GM12878 (cell line): ENCODE measurements around the gene HIVEP2. TPM values are rescaled to one million over a fixed set of nuclear protein-coding genes. Genes with fewer than 3 reads are reported as not detected.
A peak's percentile ranks its signal among the peaks of the same experiment; 100 is the strongest.

ENCODE experiments used
- ATAC-seq: fragments of 200-7000 bp; cut with Tn5 transposase; 3 replicates; pipeline ENCODE4 v1.9.1; 2020; ENCODE audit warnings: mild to moderate bottlenecking, moderate library complexity
- BruUV-seq: library from RNA; stranded (reverse); fragments of 400-500 nt; replicated peaks from 2 replicates; lab custom pipeline; 2021; lab: Mats Ljungman, UMichigan
- CTCF ChIA-PET: fragments of 300-600 bp; sonication (Branson Sonifier 250); formaldehyde crosslinking; extraction: SDS; loops from one replicate; lab custom pipeline; 2021; ENCODE audit warnings: inconsistent platforms; lab: Yijun Ruan, JAX
- POLR2A ChIA-PET: fragments of 350-600 bp; formaldehyde crosslinking; extraction: SDS; loops from one replicate; lab custom pipeline; 2021; ENCODE audit warnings: inconsistent platforms; lab: Charles Lee
- RAD21 ChIA-PET: fragments of 300-600 bp; sonication (Branson Sonifier 250); formaldehyde crosslinking; loops from one replicate; lab custom pipeline; 2023; ENCODE audit warnings: antibody characterized with exemption; ENCODE audit not compliant: unreplicated experiment; lab: Charles Lee
- SMC1A ChIA-PET: fragments of 300-600 bp; sonication (Branson Sonifier 250); formaldehyde crosslinking; loops from one replicate; lab custom pipeline; 2023; ENCODE audit not compliant: unreplicated experiment, uncharacterized antibody; lab: Charles Lee
- DNase-seq: peaks from one replicate; pipeline ENCODE4 v3.0.0-alpha.2; 2011; ENCODE audit warnings: low read depth, low spot score
- FAIRE-seq: peaks from 3 replicates; lab custom pipeline; 2011; peaks lifted over from hg19 to GRCh38; lab: Jason Lieb, UNC
- H2AFZ ChIP-seq: 2 replicates; pipeline ENCODE4 v1.6.0; 2011; ENCODE audit warnings: low read depth, low read length, control low read depth; ENCODE audit not compliant: control insufficient read depth
- H3K27ac ChIP-seq: 2 replicates; pipeline ENCODE4 v1.5.1; 2011; ENCODE audit warnings: control low read depth; ENCODE audit not compliant: control insufficient read depth, insufficient read depth
- H3K27me3 ChIP-seq, 2 experiments: replicated peaks in 1 of 2; 2 replicates each; pipeline versions ENCODE4 v1.6.0 to v1.6.1; 2011; ENCODE audit warnings: low read length in 1 of 2; ENCODE audit not compliant: control insufficient read depth in 2 of 2, insufficient read depth in 2 of 2
- H3K36me3 ChIP-seq, 2 experiments: 2 replicates each; pipeline ENCODE4 v1.5.1; 2011; ENCODE audit warnings: low read length in 1 of 2; ENCODE audit not compliant: control insufficient read depth in 2 of 2, insufficient read depth in 2 of 2
- H3K4me1 ChIP-seq: 2 replicates; pipeline ENCODE4 v1.6.1; 2011; ENCODE audit warnings: mild to moderate bottlenecking, low read length, moderate library complexity, mixed read lengths; ENCODE audit not compliant: control insufficient read depth, insufficient read depth
- H3K4me2 ChIP-seq: 2 replicates; pipeline ENCODE4 v1.6.0; 2011; ENCODE audit warnings: control low read depth; ENCODE audit not compliant: control insufficient read depth, insufficient read depth
- H3K4me3 ChIP-seq: fragments of 200-600 bp; sonication (generic); 2 replicates; pipeline ENCODE4 v1.5.1; 2016
- H3K79me2 ChIP-seq: 2 replicates; pipeline ENCODE4 v1.6.0; 2011; ENCODE audit warnings: low read length; ENCODE audit not compliant: control insufficient read depth, insufficient read depth
- H3K9ac ChIP-seq: 2 replicates; pipeline ENCODE4 v1.8.0; 2011; ENCODE audit warnings: low read length, control low read depth, mixed read lengths; ENCODE audit not compliant: control insufficient read depth, insufficient read depth
- H3K9me3 ChIP-seq: replicated peaks from 3 replicates; pipeline ENCODE4 v1.5.1; 2011; ENCODE audit warnings: mild to moderate bottlenecking, low read length; ENCODE audit not compliant: control insufficient read depth, insufficient read depth
- H4K20me1 ChIP-seq: 2 replicates; pipeline ENCODE4 v1.6.0; 2011; ENCODE audit not compliant: control insufficient read depth, insufficient read depth
- ATF2 ChIP-seq: IDR thresholded peaks from 2 replicates; pipeline ENCODE4 v1.6.1; 2012; ENCODE audit warnings: low read length, inconsistent platforms
- FOXM1 ChIP-seq: IDR thresholded peaks from 2 replicates; pipeline ENCODE4 v1.6.1; 2012; ENCODE audit warnings: low read depth, mild to moderate bottlenecking, inconsistent platforms, low read length, moderate library complexity
- JUNB ChIP-seq: IDR thresholded peaks from 2 replicates; pipeline ENCODE4 v1.6.1; 2016; ENCODE audit warnings: antibody characterized with exemption, mild to moderate bottlenecking
- NFIC ChIP-seq: IDR thresholded peaks from 2 replicates; pipeline ENCODE4 v1.6.1; 2012; ENCODE audit warnings: low read depth, mild to moderate bottlenecking, inconsistent platforms, low read length, moderate library complexity
- PML ChIP-seq: IDR thresholded peaks from 2 replicates; pipeline ENCODE4 v1.6.1; 2012; ENCODE audit warnings: low read length, inconsistent platforms
- REST ChIP-seq: IDR thresholded peaks from 2 replicates; pipeline ENCODE4 v1.6.1; 2012; ENCODE audit warnings: mild to moderate bottlenecking, low read depth, low read length
- RUNX3 ChIP-seq: IDR thresholded peaks from 2 replicates; pipeline ENCODE4 v1.6.1; 2012; ENCODE audit warnings: low read length, inconsistent platforms
- SIX5 ChIP-seq: IDR thresholded peaks from 2 replicates; pipeline ENCODE4 v1.6.1; 2011; ENCODE audit warnings: mild to moderate bottlenecking, low read depth, low read length, moderate library complexity; ENCODE audit not compliant: severe bottlenecking
- TAF1 ChIP-seq: IDR thresholded peaks from 2 replicates; pipeline ENCODE4 v1.6.1; 2011; ENCODE audit warnings: mild to moderate bottlenecking, low read depth, low read length, borderline replicate concordance
- TCF12 ChIP-seq: IDR thresholded peaks from 2 replicates; pipeline ENCODE4 v1.6.1; 2011; ENCODE audit warnings: low read depth, mild to moderate bottlenecking, low read length
- TCF7 ChIP-seq: IDR thresholded peaks from 2 replicates; pipeline ENCODE4 v1.6.1; 2014; ENCODE audit warnings: antibody characterized with exemption, borderline replicate concordance
- ZBED1 ChIP-seq: IDR thresholded peaks from 2 replicates; pipeline ENCODE4 v1.6.1; 2016; ENCODE audit warnings: borderline replicate concordance
- WGBS: methylation state at CpG from one replicate; pipeline ENCODE4 v1.1.6; 2016; ENCODE audit warnings: low lambda C conversion rate; ENCODE audit not compliant: insufficient replicate concordance, insufficient coverage; ENCODE audit errors: missing lambda C conversion rate; 5-methylcytosine and 5-hydroxymethylcytosine counted together
- in situ Hi-C: fragments of 300-500 bp; cut with MboI; formaldehyde crosslinking; loops from 9 replicates; pipeline ENCODE4 v1.14.3; 2018; ENCODE audit warnings: mixed read lengths
- intact Hi-C: fragments of 100-400 bp; cut with micrococcal nuclease; formaldehyde crosslinking; loops from one replicate; pipeline ENCODE4 v1.14.2; 2022; ENCODE audit not compliant: unreplicated experiment
- polyA plus RNA-seq, 11 experiments: library from polyadenylated mRNA; depleted of rRNA in 4 of 11; unstranded in 6 of 11; stranded (reverse) in 5 of 11; fragments of >200 nt; fragmentation: Nextera tagmentation in 4 of 11; fragmentation: Illumina TruSeq in 1 of 11; extraction: Ambion mirVana in 4 of 11; extraction: Trizol in 1 of 11; gene quantifications; 1 replicate in 1 of 11; 2 replicates in 10 of 11; pipeline versions ENCODE4 v1.2.1 to v1.2.3, GENCODE V29; 2011 to 2016; ENCODE audit warnings: inconsistent platforms in 2 of 11, missing spikeins in 2 of 11, low read depth in 1 of 11
- total RNA-seq, 4 experiments: library from RNA; depleted of rRNA in 3 of 4; stranded (reverse); fragments of >200 nt in 3 of 4; fragmentation: Illumina TruSeq in 1 of 4; extraction: Trizol in 1 of 4; gene quantifications; 2 replicates each; pipeline versions ENCODE4 v1.2.1 to v1.2.3, GENCODE V29; 2013 to 2021
- TF ChIP-seq, protein P1 (sequence below): fragments of 450-650 bp; IDR thresholded peaks from 2 replicates; pipeline ENCODE4 v1.6.1; 2016; ENCODE audit warnings: mild to moderate bottlenecking

The HIVEP2 gene
- total and polyA plus RNA-seq, 10 of the 15 experiments (the other 5 are each of a cell fraction or from before 2014, with no cell fraction given): 1.2 to 15.7 (median 10.2) TPM

DNA sequence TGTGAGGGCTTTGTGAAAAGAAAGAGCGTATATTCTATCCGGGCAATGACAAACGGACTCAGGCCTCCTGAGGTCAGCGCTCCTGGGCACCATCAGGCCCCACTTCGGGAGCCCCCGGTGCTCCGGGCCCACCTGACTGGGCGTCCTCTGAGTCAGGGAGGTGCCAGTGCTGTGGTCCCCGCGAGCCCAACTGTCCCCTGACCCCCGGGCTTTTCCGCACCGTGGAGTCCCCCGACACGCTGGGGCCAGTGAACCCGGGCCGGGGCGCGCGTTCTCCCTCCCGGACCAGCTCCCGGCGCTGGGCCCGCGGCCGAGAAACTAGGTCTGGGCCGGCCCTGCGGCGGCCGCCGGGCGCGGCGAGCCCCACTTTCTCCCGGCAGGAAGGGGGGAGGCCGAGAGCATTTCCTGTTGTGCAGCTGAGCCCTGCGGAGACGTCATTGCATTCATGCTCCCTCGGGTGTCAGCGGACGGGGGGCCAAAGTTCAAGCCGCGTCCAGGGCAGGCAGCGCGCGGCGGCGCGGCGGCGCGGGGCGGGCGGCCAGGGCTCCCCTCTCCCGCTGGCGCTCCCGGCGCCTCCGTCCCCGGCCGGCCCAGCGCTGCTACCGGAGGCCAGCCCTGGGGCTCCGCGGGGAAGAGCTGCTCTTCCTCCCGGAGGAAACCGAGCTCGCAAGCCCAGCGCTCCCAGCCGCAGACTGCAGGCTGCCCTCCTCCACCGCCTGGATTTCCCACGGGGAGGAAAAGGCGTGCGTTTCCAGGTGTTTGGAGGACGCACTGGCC is 18.3 kb downstream of the HIVEP2 start (continued):
- TF ChIP-seq SIX5 (no peak), TAF1 (peak; percentile 72; the same call in 1 of the 2 replicates), TCF12 (peak; percentile 79)

DNA sequence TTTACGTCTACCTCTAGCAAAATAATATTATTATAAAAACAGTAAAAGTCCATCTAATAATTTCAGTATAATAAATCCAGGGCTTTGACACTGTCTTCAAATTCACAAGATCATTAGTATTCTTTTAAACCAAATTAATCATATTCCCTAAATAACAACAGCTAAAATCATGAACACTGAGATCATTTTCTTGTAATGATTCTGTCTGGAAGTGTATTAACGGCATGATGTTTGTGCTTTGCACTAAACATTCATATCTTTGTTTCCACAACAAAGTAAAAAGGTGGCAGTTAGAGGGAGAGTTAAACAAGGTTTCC is 18.8 kb downstream of the HIVEP2 start:
- RAD21 ChIA-PET: interaction anchor here (0.7 to 6.3 kb wide), 12 partner anchors 9 to 106 kb away, joined by 3 to 46 read pairs (median 6); no protein-coding TSS in a partner anchor
- TSS peak; percentile 26 for BruUV-seq
- peak overlapping the region; percentile 65 for H2AFZ ChIP-seq
- FAIRE-seq: no peak
- peaks cover 59% of the 10 kb centered on the region for H3K79me2 ChIP-seq
- no peaks in the 10 kb centered on the region for H4K20me1 ChIP-seq
- peak overlapping the region; percentile 97 for H3K9ac ChIP-seq
- SMC1A ChIA-PET: interaction anchor here (1.3 to 7.2 kb wide), 7 partner anchors 9 to 141 kb away, joined by 3 to 71 read pairs (median 14); no protein-coding TSS in a partner anchor
- no peak for DNase-seq
- H3K4me3 ChIP-seq: peak overlapping the region; percentile 59
- H3K27ac ChIP-seq: peak overlapping the region; percentile 97
- in situ Hi-C loops (no loop called here), intact Hi-C loops (loop anchor here (1.0 to 2.0 kb wide), 2 partner anchors 13 to 17 kb away; no protein-coding TSS in a partner anchor)
- peak overlapping the region; percentile 70 for H3K4me2 ChIP-seq
- CTCF ChIA-PET: interaction anchor here (0.9 to 1.4 kb wide), 3 partner anchors 10 to 179 kb away, joined by 4 read pairs; no protein-coding TSS in a partner anchor
- 50% methylated on average over 2 of the region's 2 CpGs for WGBS
- no peaks in the 10 kb centered on the region; a peak in 1 of 4 replicates for H3K36me3 ChIP-seq
- ATAC-seq: no peak
- peaks cover 8% of the 10 kb centered on the region for H3K4me1 ChIP-seq
- no peaks in the 10 kb centered on the region for H3K27me3 ChIP-seq
- POLR2A ChIA-PET: interaction anchor here (0.6 to 4.2 kb wide), 11 partner anchors 9 to 123 kb away, joined by 3 to 27 read pairs (median 4); no protein-coding TSS in a partner anchor
- no peaks in the 10 kb centered on the region for H3K9me3 ChIP-seq
- TF ChIP-seq RUNX3 (no peak; the same call in 1 of the 2 replicates), TCF7 (peak; percentile 46; the same call in 1 of the 2 replicates), PML (peak; percentile 20; the same call in 1 of the 2 replicates), FOXM1 (peak; percentile 21; the same call in 1 of the 2 replicates), ZBED1 (no peak), JUNB (peak; percentile 74), REST (no peak), ATF2 (peak; percentile 12), NFIC (peak; percentile 71)
- TF ChIP-seq, protein P1, sequence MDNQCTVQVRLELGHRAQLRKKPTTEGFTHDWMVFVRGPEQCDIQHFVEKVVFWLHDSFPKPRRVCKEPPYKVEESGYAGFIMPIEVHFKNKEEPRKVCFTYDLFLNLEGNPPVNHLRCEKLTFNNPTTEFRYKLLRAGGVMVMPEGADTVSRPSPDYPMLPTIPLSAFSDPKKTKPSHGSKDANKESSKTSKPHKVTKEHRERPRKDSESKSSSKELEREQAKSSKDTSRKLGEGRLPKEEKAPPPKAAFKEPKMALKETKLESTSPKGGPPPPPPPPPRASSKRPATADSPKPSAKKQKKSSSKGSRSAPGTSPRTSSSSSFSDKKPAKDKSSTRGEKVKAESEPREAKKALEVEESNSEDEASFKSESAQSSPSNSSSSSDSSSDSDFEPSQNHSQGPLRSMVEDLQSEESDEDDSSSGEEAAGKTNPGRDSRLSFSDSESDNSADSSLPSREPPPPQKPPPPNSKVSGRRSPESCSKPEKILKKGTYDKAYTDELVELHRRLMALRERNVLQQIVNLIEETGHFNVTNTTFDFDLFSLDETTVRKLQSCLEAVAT: 0 out of 2 replicates have a peak, but pooled peaks have one; percentile 18
